NCI-H128 (cell line): Measurements from ENCODE around the gene MYL4.
"Not testable (repeated sequence)": the region's sequence is repeated elsewhere in the genome, so short reads cannot be mapped to it uniquely, and the experiment has no call there.

Source experiments
- DNase-seq: peaks from one replicate; lab custom pipeline; 2025; ENCODE audit not compliant: unreplicated experiment; lab: John Stamatoyannopoulos, UW

MYL4 gene

DNA sequence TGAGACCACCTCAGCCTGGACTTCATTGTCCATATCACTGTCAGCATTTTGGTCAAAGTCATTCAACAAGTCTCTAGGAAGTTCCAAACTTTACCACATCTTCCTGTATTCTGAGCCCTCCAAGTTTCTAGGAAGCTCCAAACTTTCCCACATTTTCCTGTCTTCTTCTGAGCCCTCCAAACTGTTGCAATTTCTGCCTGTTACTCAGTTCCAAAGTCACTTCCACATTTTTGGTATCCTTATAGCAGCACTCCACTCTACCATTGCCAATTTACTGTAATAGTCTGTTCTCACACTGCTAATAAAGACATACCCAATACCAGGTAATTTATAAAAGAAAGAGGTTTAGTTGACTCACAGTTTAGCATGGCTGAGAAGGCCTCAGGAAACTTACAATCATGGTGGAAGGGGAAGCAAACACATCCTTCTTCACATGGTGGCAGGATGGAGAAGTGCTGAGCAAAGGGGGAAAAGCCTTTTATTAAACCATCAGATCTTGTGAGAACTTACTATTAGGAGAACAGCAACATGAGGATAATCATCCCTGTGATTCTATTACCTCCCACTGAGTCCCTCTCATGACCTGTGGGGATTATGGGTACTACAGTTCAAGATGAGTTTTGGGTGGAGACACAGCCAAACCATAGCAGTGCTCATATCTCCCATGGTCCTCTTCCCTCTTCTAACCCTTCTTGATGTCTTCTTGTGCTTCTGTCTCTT, 60.6 kb downstream of the MYL4 start:
- DNase-seq: not testable (repeated sequence)

DNA sequence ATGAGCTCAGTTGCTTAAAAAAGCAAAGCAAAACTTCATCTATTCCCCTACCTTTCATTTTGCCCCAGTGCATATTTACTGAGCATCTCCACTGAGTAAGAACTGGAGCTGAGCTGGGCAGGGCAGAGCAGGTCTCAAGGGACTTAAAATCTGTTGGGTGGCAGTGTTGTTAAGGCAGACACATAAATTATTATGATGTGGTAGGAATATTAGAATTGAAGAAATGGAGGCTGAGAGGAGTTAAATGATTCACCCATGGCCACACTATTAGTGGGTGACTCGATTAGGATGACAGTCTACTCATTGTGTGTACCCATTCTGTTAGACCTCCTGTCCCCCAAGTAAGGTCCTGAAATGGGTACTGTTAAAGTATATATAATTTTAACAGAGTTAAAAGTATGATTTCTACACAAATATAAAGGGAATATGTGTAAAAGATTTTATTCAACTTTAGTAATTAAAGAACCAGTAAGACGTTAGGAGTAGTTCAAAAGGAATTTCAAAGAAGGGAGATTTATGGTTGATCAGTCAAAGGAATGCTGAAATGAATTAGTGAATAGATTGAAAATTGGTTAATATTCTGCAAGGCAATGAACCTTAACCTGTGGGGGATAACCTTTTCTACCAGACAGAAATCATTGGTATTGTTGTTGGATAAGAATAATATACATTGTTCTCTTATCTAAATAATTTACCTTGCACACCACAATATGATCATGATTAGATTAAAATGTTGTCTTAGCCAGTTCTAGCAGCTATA, 62.0 kb downstream of the MYL4 start:
- no peak for DNase-seq

GRCh38 chr17:47272491-47272890, 63.3 kb downstream of the MYL4 start:
- DNase-seq: no peak

- no peak for DNase-seq
Measured at GRCh38 chr17:47273245-47273644, 64.1 kb downstream of the MYL4 start.
